ENCODE data around the gene ALK. TPM values are rescaled to one million over a fixed set of nuclear protein-coding genes. Genes with fewer than 3 reads are reported as not detected.

ALK gene
- total and polyA plus RNA-seq, 2 experiments from 2014 or later: 0.35 TPM; not detected in 1

DNA sequence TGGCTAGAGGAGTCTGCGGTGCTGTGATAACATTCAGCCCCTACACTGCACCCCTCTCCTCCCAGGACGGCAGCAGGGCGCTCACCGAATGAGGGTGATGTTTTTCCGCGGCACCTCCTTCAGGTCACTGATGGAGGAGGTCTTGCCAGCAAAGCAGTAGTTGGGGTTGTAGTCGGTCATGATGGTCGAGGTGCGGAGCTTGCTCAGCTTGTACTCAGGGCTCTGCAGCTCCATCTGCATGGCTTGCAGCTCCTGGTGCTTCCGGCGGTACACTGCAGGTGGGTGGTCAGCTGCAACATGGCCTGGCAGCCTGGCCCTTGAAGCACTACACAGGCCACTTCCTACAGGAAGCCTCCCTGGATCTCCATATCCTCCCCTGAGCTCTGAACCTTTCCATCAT lies 698.1 kb downstream of the ALK start (continued):
- TF ChIP-seq, protein P1, sequence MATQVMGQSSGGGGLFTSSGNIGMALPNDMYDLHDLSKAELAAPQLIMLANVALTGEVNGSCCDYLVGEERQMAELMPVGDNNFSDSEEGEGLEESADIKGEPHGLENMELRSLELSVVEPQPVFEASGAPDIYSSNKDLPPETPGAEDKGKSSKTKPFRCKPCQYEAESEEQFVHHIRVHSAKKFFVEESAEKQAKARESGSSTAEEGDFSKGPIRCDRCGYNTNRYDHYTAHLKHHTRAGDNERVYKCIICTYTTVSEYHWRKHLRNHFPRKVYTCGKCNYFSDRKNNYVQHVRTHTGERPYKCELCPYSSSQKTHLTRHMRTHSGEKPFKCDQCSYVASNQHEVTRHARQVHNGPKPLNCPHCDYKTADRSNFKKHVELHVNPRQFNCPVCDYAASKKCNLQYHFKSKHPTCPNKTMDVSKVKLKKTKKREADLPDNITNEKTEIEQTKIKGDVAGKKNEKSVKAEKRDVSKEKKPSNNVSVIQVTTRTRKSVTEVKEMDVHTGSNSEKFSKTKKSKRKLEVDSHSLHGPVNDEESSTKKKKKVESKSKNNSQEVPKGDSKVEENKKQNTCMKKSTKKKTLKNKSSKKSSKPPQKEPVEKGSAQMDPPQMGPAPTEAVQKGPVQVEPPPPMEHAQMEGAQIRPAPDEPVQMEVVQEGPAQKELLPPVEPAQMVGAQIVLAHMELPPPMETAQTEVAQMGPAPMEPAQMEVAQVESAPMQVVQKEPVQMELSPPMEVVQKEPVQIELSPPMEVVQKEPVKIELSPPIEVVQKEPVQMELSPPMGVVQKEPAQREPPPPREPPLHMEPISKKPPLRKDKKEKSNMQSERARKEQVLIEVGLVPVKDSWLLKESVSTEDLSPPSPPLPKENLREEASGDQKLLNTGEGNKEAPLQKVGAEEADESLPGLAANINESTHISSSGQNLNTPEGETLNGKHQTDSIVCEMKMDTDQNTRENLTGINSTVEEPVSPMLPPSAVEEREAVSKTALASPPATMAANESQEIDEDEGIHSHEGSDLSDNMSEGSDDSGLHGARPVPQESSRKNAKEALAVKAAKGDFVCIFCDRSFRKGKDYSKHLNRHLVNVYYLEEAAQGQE (IDR thresholded peaks at IDR 0.05; ENCODE audit: unreplicated experiment): no peak

DNA sequence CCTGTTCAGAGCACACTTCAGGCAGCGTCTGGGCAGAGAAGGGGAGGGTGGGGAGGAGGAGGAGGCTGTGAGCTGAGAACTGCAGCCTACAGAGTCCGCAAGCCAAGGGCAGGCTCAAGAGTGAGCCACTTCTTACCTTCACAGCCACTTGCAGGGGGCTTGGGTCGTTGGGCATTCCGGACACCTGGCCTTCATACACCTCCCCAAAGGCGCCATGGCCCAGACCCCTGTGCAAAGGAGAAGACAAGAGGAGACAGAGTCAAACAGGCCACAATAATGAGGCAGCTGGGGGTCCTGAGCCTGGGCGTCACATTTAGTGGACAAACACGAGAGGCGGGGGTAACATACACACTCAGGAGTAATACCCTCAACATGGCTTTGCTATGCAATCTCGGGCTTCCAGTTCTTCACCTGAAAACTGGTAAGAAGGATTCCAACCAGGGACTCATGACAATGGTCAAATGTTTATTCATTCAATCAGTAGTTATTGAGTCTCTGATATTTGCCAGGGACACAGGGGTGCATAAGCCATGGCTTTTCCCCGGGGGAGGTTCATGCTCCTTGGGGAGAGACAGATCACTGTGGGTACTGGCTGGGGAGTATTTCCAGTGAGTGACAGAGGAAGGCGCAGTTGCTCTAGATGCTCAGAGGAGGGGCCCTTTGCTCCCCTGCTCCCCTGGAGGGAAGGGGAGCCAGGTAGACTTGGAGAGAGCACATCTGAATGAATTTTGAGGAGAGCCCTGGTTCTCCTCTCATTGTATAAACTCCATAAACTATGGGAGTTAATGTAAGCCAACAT lies 698.8 kb downstream of the ALK start:
- TF ChIP-seq, protein P1 (IDR thresholded peaks at IDR 0.05; ENCODE audit: unreplicated experiment): no peak
- TF ChIP-seq EZH2phosphoT487 (IDR thresholded peaks at IDR 0.05; ENCODE audit: unreplicated experiment) (no peak), JUNB (IDR thresholded peaks at IDR 0.05; ENCODE audit: unreplicated experiment) (no peak), ZNF331 (CRISPR knock-in tag; IDR thresholded peaks at IDR 0.05; ENCODE audit: low read depth) (no peak)
- TF ChIP-seq, protein P2, sequence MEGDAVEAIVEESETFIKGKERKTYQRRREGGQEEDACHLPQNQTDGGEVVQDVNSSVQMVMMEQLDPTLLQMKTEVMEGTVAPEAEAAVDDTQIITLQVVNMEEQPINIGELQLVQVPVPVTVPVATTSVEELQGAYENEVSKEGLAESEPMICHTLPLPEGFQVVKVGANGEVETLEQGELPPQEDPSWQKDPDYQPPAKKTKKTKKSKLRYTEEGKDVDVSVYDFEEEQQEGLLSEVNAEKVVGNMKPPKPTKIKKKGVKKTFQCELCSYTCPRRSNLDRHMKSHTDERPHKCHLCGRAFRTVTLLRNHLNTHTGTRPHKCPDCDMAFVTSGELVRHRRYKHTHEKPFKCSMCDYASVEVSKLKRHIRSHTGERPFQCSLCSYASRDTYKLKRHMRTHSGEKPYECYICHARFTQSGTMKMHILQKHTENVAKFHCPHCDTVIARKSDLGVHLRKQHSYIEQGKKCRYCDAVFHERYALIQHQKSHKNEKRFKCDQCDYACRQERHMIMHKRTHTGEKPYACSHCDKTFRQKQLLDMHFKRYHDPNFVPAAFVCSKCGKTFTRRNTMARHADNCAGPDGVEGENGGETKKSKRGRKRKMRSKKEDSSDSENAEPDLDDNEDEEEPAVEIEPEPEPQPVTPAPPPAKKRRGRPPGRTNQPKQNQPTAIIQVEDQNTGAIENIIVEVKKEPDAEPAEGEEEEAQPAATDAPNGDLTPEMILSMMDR (conservative IDR thresholded peaks at IDR 0.05; ENCODE audit: low read depth in 2 of 2): no peak; a peak in 1 of 4 replicates
- no peak for DNase-seq (ENCODE audit: low spot score)
- Mint-ChIP-seq H3K27me3 (ENCODE audit: insufficient read depth, low read depth, poor library complexity) (peaks cover 6% of the 10 kb centered on the region), H3K27ac (no peak overlapping the region), H3K9me3 (no peaks in the 10 kb centered on the region), H3K4me1 (peaks cover 6% of the 10 kb centered on the region; the same call in 2 of the 3 replicates), H3K36me3 (ENCODE audit: low read depth) (no peaks in the 10 kb centered on the region), H3K4me3 (no peak overlapping the region)
- Histone ChIP-seq H2AFZ (no peak overlapping the region), H3K27me3 (ENCODE audit: insufficient read depth) (no peaks in the 10 kb centered on the region), H3K4me1 (ENCODE audit: insufficient read depth) (no peaks in the 10 kb centered on the region), H3K36me3 (ENCODE audit: insufficient read depth) (no peaks in the 10 kb centered on the region), H3F3A (replicated peaks; ENCODE audit: low read depth) (no peaks in the 10 kb centered on the region), H3K4me3 (no peak overlapping the region), H4K20me1 (replicated peaks; ENCODE audit: insufficient read depth) (no peaks in the 10 kb centered on the region), H3K79me2 (replicated peaks; ENCODE audit: insufficient read depth) (no peaks in the 10 kb centered on the region), H3K9me2 (ENCODE audit: insufficient read depth) (no peaks in the 10 kb centered on the region), H3K27ac (ENCODE audit: low read depth) (no peak overlapping the region), H3K4me2 (no peak overlapping the region)
- no peak for ATAC-seq
